ENCODE measurements around the gene SUSD1. TPM values are rescaled to one million over a fixed set of nuclear protein-coding genes. Genes with fewer than 3 reads are reported as not detected.
"Not testable (repeated sequence)": the region's sequence is repeated elsewhere in the genome, so short reads cannot be mapped to it uniquely, and the experiment has no call there.

The SUSD1 gene
- total and polyA plus RNA-seq, 2 experiments from 2014 or later, result 4.2 to 8.4 TPM

DNA sequence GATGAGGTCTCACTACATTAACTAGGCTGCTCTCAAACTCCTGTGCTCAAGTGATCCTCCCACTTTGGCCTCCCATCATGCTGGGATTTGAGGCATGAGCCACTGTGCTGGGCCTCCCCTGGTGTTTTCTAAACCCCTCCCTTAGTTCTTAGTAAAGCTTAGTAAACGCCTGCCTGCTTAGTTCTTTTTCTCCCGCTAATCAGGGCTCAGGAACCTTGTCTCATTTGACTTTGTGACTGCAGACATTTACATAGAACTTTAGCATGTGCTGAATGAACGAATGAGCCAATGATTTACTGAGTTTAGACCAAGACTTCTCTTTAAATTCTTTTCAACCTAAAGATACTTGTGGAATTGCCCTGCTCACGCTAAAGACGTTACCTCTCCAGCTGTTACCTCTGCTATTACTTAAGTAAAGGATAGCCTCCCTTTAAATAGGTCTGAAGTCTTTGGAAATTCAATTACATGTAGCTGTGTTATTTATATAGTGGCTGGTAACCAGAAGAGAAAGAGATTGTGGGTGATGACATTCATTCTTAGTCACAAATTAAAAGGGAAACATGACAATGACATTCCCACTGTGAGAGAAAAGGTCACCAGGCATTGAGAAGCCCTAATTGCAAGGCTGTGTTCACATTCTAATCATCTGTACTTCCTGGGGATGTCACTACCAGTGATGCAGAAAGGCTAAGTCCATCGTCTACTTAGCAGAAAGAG lies 18.6 kb upstream of the SUSD1 start:
- Histone ChIP-seq H3K36me3 (ENCODE audit: low read depth) (no peaks in the 10 kb centered on the region), H3K9me2 (ENCODE audit: insufficient read depth) (no peaks in the 10 kb centered on the region), H3K9ac (no peak overlapping the region), H3K27ac (no peak overlapping the region), H3K9me3 (ENCODE audit: low read depth) (no peaks in the 10 kb centered on the region), H4K20me1 (ENCODE audit: insufficient read depth) (no peaks in the 10 kb centered on the region), H3K4me2 (ENCODE audit: unreplicated experiment) (no peak overlapping the region), H3K27me3 (replicated peaks; ENCODE audit: insufficient read depth) (no peaks in the 10 kb centered on the region), H2AFZ (no peak overlapping the region), H3K4me3 (no peak overlapping the region), H3F3A (ENCODE audit: insufficient read depth) (no peaks in the 10 kb centered on the region), H3K4me1 (ENCODE audit: insufficient read depth) (no peaks in the 10 kb centered on the region; the same call in 1 of the 2 replicates), H3K79me2 (ENCODE audit: insufficient read depth) (no peaks in the 10 kb centered on the region)
- 88 to 93% methylated on average over 6 of the region's 6 CpGs for WGBS, 2 experiments (ENCODE audit: low coverage in 1 of 2, low lambda C conversion rate in 2 of 2, missing lambda C conversion rate in 2 of 2)
- DNase-seq, result no peak
- TF ChIP-seq EZH2 (IDR thresholded peaks at IDR 0.05; ENCODE audit: insufficient read depth, poor library complexity, severe bottlenecking) (no peak), EZH2phosphoT487 (IDR thresholded peaks at IDR 0.05; ENCODE audit: insufficient read depth, low read depth) (no peak)
- in situ Hi-C loops (cut with MboI), result no loop called here

DNA sequence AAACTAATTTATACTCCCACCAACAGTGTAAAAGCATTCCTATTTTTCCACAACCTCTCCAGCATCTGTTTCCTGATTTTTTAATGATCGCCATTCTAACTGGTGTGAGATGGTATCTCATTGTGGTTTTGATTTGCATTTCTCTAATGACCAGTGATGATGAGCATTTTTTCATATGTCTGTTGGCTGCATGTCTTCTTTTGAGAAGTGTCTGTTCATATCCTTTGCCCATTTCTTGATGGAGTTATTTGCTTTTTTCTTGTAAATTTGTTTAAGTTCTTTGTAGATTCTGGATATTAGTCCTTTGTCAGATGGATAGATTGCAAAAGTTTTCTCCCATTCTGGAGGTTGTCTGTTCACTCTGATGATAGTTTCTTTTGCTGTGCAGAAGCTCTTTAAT lies 15.2 kb upstream of the SUSD1 start:
- DNase-seq; H3K27ac ChIP-seq; H3K9me3 ChIP-seq (ENCODE audit: low read depth); H3K36me3 ChIP-seq (ENCODE audit: low read depth); H3K4me3 ChIP-seq; H4K20me1 ChIP-seq (ENCODE audit: insufficient read depth); in situ Hi-C loops (cut with MboI); H3K9ac ChIP-seq; H3K79me2 ChIP-seq (ENCODE audit: insufficient read depth); H3K4me1 ChIP-seq (ENCODE audit: insufficient read depth); H3K4me2 ChIP-seq (ENCODE audit: unreplicated experiment); H3K27me3 ChIP-seq (replicated peaks; ENCODE audit: insufficient read depth); H3F3A ChIP-seq (ENCODE audit: insufficient read depth); H2AFZ ChIP-seq; H3K9me2 ChIP-seq (ENCODE audit: insufficient read depth): not testable (repeated sequence)
- 100% methylated on average over 1 of the region's 1 CpG for WGBS, 2 experiments (ENCODE audit: low coverage in 1 of 2, low lambda C conversion rate in 2 of 2, missing lambda C conversion rate in 2 of 2)

GRCh38 chr9:112188884-112189283 lies 13.8 kb upstream of the SUSD1 start:
- no peaks in the 10 kb centered on the region for H4K20me1 ChIP-seq (ENCODE audit: insufficient read depth)
- no peaks in the 10 kb centered on the region for H3K27me3 ChIP-seq (replicated peaks; ENCODE audit: insufficient read depth)
- DNase-seq, result no peak
- no peak for TF ChIP-seq EZH2 (IDR thresholded peaks at IDR 0.05; ENCODE audit: insufficient read depth, poor library complexity, severe bottlenecking)
- no peak overlapping the region for H3K4me3 ChIP-seq
- 92 to 100% methylated on average over 1 of the region's 1 CpG for WGBS, 2 experiments (ENCODE audit: low coverage in 1 of 2, low lambda C conversion rate in 2 of 2, missing lambda C conversion rate in 2 of 2)
- no peak overlapping the region for H3K9ac ChIP-seq
- H3K27ac ChIP-seq, result no peak overlapping the region
- H3K4me1 ChIP-seq (ENCODE audit: insufficient read depth), result no peaks in the 10 kb centered on the region
- no peak overlapping the region for H3K4me2 ChIP-seq (ENCODE audit: unreplicated experiment)
- no peaks in the 10 kb centered on the region for H3K79me2 ChIP-seq (ENCODE audit: insufficient read depth)
- H3F3A ChIP-seq (ENCODE audit: insufficient read depth), result no peaks in the 10 kb centered on the region
- no peaks in the 10 kb centered on the region for H3K36me3 ChIP-seq (ENCODE audit: low read depth)
- no peaks in the 10 kb centered on the region for H3K9me2 ChIP-seq (ENCODE audit: insufficient read depth)
- H3K9me3 ChIP-seq (ENCODE audit: low read depth), result no peaks in the 10 kb centered on the region
- H2AFZ ChIP-seq, result no peak overlapping the region
- in situ Hi-C loops (cut with MboI), result no loop called here

- DNase-seq, result no peak
- TF ChIP-seq EZH2phosphoT487 (IDR thresholded peaks at IDR 0.05; ENCODE audit: insufficient read depth, low read depth), result no peak
- H3K4me3 ChIP-seq, result no peak overlapping the region
- no peaks in the 10 kb centered on the region for H3K36me3 ChIP-seq (ENCODE audit: low read depth)
- no peak overlapping the region for H2AFZ ChIP-seq
- 94% methylated on average over 4 of the region's 4 CpGs for WGBS, 2 experiments (ENCODE audit: low coverage in 1 of 2, low lambda C conversion rate in 2 of 2, missing lambda C conversion rate in 2 of 2)
- no peaks in the 10 kb centered on the region for H4K20me1 ChIP-seq (ENCODE audit: insufficient read depth)
- no peaks in the 10 kb centered on the region for H3K4me1 ChIP-seq (ENCODE audit: insufficient read depth)
- H3K4me2 ChIP-seq (ENCODE audit: unreplicated experiment), result no peak overlapping the region
- H3K9me3 ChIP-seq (ENCODE audit: low read depth), result no peaks in the 10 kb centered on the region
- H3K9me2 ChIP-seq (ENCODE audit: insufficient read depth), result no peaks in the 10 kb centered on the region; the same call in 1 of the 2 replicates
- H3K27me3 ChIP-seq (replicated peaks; ENCODE audit: insufficient read depth), result no peaks in the 10 kb centered on the region
- in situ Hi-C loops (cut with MboI), result no loop called here
- H3K79me2 ChIP-seq (ENCODE audit: insufficient read depth), result no peaks in the 10 kb centered on the region
- H3F3A ChIP-seq (ENCODE audit: insufficient read depth), result no peaks in the 10 kb centered on the region
- no peak overlapping the region for H3K27ac ChIP-seq
- no peak overlapping the region for H3K9ac ChIP-seq
Measured at GRCh38 chr9:112187404-112187803, 12.3 kb upstream of the SUSD1 start.

- Histone ChIP-seq H2AFZ (no peak overlapping the region), H3K36me3 (ENCODE audit: low read depth) (no peaks in the 10 kb centered on the region), H3K79me2 (ENCODE audit: insufficient read depth) (no peaks in the 10 kb centered on the region), H3K4me3 (no peak overlapping the region), H3K27me3 (replicated peaks; ENCODE audit: insufficient read depth) (no peaks in the 10 kb centered on the region), H3K9ac (no peak overlapping the region), H3K4me1 (ENCODE audit: insufficient read depth) (no peaks in the 10 kb centered on the region), H3K9me3 (ENCODE audit: low read depth) (no peaks in the 10 kb centered on the region), H3F3A (ENCODE audit: insufficient read depth) (no peaks in the 10 kb centered on the region), H3K27ac (no peak overlapping the region), H3K9me2 (ENCODE audit: insufficient read depth) (no peaks in the 10 kb centered on the region; the same call in 1 of the 2 replicates), H4K20me1 (ENCODE audit: insufficient read depth) (no peaks in the 10 kb centered on the region), H3K4me2 (ENCODE audit: unreplicated experiment) (no peak overlapping the region)
- TF ChIP-seq EZH2 (IDR thresholded peaks at IDR 0.05; ENCODE audit: insufficient read depth, poor library complexity, severe bottlenecking) (no peak), EZH2phosphoT487 (IDR thresholded peaks at IDR 0.05; ENCODE audit: insufficient read depth, low read depth) (no peak)
- DNase-seq, result no peak
- 95 to 96% methylated on average over 4 of the region's 4 CpGs for WGBS, 2 experiments (ENCODE audit: low coverage in 1 of 2, low lambda C conversion rate in 2 of 2, missing lambda C conversion rate in 2 of 2)
- in situ Hi-C loops (cut with MboI), result no loop called here
Measured at GRCh38 chr9:112186695-112187094, 11.6 kb upstream of the SUSD1 start.
